ENCODE results near the gene LCT. TPM values are rescaled to one million over a fixed set of nuclear protein-coding genes. Genes with fewer than 3 reads are reported as not detected.
"Not testable (repeated sequence)": the region's sequence is repeated elsewhere in the genome, so short reads cannot be mapped to it uniquely, and the experiment has no call there.

The LCT gene
- total RNA-seq, 1 donor = 0.27 TPM

DNA sequence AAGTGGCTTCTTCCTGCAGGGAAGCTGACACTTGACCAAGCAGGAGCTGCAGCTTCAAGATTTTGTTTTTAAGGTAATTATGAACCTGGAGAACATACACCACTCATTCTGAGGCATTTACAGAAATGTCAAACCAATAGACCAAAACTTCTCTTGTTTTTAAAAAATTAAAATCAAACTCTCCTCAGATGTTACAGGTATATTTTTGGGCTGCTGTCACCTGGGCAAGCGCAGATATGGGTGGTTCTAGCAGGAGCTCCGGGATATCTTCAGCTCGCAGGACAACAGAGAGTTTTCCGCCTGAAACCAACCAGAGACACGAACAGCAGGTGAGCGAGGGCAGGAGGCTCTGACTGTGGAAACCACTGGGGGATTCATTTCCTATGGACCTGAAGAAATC, 4.1 kb downstream of the LCT start:
- no peak for DNase-seq (ENCODE audit: low read depth in 2 of 3, low spot score in 2 of 3)

DNA sequence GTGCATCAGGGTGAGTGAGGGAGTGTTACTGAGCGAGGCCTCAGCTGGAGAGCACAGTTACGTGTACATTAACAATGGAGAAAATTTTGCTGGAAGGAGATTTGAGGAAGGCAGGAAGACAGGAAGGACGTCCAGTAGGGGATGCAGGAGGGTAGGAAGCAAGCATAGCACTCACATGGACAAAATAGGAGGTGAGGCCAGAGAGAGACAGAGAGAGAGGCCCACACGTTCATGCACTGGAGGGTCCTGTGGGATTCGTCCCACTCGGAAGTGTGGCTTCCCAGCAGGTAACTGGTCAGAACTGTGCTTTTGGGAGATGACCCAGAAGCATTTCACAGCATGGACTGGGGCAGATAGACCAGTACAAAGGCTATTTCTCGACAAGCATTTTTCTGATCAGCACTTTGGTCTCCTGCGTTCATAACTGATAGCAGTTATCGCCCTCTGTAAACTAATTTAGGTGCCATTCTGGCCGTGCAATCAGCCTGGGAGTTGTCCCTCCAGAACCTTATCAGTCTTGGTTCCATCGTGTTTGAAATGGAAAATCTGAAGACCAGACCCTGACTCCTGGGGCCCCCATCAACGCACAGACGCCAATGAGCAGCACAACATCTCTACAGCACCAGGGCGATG, 5.7 kb downstream of the LCT start:
- DNase-seq (ENCODE audit: low read depth in 2 of 3, low spot score in 2 of 3) = no peak

DNA sequence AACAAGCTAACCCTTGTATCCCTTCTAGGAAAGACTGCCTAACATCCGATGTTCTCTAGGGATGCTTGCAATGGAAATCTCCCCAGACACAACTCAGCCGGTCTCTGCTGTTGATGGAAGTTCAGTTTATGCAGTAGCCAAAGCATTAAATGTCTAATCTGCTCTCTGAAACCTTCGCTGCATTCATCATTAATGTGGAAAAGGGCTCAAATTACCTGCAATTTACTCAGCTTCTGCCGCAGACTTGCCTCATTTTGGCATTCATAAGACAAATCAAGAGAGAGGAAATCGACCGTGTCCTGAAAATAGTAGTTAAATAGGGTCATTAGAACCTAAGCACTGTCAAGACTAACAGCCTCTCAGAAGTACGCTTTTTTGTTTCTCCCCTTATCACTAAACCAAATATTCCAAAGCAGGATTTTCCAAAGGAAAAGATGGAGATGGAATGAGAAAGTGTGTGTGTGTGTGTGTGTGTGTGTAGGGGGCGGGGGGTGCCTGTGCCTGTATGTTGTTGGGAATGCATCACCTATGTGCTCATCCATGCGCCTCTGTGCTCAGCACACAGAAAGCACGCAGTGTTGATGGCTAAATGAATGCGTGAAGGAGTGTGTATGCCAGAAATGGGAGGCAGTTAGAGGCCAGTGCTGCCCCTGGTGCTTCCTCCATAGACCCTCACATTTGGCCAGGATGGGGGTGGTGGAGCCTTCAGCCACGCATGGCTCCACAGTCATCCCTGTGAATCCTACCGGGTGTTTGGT, 7.4 kb downstream of the LCT start:
- no peak for DNase-seq (ENCODE audit: low read depth in 2 of 3, low spot score in 2 of 3)

DNA sequence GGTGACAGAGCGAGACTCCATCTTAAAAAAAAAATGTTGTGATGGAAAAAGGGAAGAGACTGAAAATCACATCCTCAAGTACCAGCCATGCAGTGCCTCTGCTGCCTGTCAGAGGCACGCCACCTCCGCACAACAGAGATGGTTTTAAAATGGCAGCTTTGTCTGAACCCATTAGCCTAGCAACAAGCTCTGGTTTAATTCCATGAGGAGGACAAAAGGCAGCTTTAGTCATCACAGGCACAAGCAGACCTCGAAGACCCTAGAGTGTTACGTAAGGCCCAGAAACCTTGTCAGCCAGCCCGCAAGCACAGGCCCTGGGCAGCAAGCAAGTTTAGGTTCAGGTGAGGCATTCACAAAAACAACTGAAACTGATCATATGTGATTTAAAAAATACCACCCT, 10.4 kb downstream of the LCT start:
- DNase-seq (ENCODE audit: low read depth in 2 of 3, low spot score in 2 of 3) = no peak

DNA sequence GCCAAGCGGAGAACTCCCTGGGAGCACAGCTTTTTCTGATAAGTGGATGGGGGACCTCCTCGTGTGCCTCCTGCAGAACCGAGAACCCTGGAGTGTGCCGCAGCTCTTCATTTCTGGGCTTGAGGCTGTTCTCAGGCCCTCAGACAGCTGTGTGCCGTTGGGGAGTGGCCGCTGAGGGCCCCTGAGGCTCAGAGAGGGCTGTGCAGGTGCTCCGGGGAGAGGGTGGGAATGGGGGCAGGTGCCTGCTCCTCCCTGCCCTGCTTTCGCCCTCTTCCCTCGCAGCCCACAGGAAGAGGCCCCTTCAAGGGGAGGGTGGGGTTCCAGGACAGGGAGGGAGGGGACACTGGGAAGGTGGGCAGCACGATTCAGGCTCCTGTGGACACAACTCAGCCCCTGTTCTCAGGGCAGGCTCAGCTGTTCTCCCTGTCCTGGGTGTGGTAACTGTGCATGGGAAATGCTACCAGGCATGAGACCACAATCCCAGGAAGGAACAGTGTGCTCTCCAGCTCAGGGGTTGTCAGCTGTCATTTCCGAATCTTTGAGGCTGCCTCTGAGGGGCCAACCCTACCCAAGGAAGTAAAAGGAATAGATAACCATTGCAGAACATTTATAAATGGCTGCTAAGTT, 11.3 kb downstream of the LCT start:
- DNase-seq (ENCODE audit: low read depth in 2 of 3, low spot score in 2 of 3) = no peak

DNA sequence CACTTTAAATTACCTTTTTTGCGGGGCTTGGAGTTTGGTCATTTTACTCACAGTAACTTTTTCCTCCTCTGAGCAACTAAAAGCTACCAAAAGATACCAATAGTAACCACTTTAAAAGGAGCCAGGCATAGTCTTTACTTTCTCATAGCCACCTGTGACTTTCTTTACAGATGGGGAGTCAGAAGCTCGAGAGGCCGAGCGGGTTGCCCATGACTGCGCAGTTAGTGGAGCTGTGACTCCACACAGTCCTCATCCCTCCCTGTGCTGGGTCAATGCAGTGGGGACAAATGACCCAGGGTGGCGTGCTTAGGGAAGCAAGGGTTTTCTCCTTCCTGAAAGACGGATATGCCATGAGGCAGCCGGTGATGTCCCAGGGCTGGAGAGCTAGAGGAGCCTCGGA, 11.9 kb downstream of the LCT start:
- no peak for DNase-seq (ENCODE audit: low read depth in 2 of 3, low spot score in 2 of 3)

DNA sequence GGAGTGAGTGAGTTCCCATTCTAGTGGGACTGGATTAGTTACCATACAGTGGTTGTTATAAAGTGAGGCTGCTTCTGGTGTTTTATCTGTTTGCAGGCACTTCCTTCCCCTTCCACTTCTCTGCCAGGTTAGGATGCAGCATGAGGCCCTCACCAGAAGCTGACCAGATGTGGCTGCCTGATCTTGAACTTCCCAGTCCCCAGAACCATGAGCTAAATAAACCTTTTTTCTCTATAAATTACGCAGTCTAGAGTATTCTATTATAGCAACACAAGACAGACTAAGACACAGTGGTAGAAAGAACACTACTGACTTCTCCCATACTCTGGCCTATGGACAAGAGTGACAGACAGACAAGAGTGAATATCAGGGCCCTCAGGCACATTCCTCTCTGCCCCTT, 14.1 kb downstream of the LCT start:
- no peak for DNase-seq (ENCODE audit: low read depth in 2 of 3, low spot score in 2 of 3)

DNA sequence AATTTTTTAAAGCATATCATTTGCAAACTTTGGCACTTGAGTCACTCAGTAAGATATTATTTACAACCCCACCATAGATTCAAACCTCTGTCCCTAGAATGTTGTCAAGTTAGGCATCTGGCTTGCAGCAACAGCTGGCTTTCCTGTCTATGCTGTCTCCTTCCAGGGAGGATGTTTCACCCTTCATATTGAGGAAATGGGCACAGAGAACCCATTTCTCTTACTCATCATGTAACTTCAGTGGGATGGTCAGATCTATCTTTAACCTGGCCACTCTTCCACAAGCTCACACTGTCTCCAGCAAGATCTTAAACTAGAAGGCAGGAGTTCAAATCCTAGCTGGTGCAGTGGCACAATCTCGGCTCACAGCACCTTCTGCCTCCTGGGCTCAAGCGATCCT, 15.8 kb downstream of the LCT start:
- DNase-seq (ENCODE audit: low read depth in 2 of 3, low spot score in 2 of 3) = no peak

DNA sequence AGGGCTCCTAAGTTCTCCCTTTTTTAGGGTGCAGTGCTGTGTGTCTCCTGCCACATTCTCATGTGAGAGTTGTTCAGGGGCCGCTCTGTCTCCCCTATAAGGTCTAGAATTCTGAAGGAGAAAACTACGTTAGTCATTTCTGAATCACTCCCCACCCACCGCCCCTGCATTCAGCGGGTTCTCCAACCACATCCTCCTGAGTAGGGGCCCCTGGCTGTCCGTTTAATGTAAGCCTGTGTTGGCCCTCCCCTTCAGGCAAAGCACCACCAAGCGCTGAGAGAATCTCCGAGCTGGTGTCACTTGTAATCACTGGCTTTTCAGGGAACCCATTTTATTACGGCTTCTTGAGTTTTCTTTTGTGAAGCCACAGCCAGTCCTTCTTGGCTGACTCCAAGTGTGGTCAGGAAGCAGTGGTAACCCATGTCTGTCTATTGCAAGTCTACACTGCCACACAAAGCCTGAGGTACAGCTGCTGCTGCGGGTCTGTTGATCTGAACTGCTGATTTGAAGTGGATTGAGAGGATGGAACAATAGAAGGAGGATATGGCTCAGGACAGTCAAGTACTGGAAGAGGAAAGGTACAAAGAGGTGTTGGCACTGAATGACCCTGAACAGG, 16.9 kb downstream of the LCT start:
- DNase-seq (ENCODE audit: low read depth in 2 of 3, low spot score in 2 of 3) = peak in 2 of 3 donors; percentile 72 to 84

DNA sequence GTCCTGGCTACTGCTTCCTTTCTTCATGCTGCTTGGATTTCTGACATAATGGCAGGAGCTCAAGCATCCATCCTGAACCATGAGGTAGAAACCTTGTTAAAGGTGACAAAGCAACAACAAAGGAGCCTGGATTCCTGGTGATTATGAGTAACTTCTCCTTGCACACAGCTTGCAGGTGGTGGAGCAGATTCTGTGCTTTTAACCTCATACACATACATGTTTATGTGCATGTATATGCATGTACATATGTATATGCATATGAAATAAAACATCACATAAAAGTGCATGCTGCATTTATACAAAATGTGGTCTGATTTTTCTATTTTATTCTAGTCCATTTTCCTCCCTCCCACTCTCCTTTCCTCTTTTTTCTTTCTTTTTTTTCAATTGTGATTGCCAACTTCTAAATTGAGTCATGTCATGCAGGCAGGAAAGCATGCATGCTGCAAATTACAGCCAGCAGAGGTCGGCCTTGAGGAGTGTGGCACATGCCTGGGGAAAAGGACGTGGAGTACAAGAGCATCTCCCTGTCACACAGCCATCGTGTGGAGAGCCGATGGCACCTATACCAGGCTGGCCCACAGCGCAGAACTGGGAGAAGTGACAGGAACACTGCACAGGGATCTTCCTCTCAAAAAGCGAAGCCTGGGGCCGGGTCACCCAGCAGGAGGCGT, 17.9 kb downstream of the LCT start:
- DNase-seq (ENCODE audit: low read depth in 2 of 3, low spot score in 2 of 3) = peak in 1 of 3 donors; percentile 39

DNA sequence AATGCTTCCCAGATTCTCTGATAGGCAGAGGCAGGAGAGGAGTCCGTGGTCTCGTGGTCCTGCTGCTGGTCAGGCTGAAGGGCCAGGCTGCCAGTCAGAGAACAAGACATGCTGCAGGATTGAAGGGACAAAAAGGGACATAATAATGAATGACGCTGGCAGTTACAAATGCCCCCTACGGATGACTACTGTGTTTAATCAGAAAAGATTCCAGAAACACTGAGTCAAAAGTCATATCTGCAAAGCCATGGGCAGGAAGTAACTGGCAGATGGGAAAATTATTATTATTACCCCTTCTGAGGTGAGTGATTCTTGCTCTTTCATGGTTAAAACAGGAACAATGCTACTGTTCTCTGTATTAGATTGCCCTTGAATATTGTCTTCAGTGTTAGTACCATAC, 19.0 kb downstream of the LCT start:
- no peak for DNase-seq (ENCODE audit: low read depth in 2 of 3, low spot score in 2 of 3)

DNA sequence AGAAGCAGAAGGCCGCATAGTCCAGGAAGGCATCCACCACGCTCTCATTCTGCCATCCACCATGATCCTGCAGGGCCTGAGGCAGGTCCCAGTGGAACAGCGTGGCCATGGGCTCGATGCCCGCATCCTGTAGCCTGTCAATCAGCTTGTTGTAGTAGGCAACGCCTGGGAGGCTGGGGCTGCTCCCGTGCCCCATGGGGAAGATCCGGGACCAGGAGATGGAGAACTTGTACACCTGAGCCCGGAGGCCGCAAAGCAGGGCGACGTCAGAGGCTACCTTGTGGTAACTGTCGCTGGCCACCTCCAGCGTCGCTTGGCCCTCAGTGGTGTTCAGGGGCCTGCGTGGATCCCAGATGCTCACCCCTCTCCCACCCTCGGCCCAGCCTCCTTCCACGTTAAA, 19.5 kb downstream of the LCT start:
- no peak for DNase-seq (ENCODE audit: low read depth in 2 of 3, low spot score in 2 of 3)

DNA sequence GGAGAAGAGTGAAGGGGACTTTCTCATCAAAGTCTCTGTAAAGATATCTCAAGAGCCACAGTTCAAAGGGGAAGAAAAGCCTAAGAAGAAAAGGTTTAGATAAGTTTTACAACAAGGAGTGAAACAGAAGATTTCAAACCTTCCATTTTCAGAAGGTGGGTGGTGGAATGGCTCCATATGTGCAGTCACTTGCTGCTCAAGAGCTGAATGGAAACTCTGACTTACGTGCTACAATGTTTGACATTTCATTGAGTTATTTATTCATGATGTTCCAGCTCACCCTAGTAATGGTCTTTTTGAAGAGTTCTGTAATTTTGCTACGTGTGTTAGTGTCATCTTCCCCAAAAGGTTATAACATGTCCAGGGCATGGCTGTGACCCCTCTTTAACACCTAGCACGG, 21.7 kb downstream of the LCT start:
- no peak for DNase-seq (ENCODE audit: low read depth in 2 of 3, low spot score in 2 of 3)

DNA sequence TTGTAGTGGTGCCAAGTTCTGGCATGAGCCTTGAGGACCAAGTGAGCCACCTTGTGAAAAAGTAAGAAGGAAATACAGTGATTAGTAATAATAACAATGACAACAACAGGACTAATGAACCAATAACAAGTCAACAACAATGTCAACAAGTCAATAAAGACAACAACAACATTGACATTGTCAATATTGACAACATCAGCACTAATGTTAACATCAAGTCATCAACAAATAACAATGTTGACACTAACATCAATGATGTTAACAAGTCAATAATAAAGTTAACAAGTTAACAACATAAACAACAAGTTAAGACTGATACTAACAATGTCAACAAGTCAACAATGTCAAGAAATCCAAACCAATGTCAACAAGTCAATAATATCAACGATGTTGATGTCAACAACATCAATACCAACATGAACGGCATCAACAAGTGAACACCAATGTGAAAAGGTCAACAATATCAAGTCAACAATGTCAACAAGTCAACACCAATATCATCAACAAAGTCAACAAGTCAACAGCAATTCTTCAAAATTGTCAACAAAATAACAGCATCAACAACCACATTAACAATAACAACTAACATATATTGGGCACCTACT, 24.0 kb downstream of the LCT start:
- no peak for DNase-seq (ENCODE audit: low read depth in 2 of 3, low spot score in 2 of 3)

DNA sequence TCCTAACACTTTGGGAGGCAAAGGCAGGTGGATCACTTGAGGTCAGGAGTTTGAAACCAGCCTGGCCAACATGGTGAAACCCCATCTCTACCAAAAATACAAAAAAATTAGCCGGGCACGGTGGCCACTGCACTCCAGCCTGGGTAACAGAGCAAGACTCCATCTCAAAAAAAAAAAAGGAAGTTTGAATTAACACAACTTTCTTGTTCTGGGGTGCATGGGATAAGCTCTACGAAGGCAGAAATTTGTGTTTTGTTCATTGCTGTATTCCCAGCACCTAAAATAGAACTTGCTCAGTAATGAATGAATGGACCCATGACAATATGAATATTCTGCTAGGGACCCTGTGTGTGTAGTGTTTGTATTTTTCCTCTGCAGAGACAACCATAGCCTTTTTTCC, 29.1 kb downstream of the LCT start:
- not testable (repeated sequence) for DNase-seq (ENCODE audit: low read depth in 2 of 3, low spot score in 2 of 3)

DNA sequence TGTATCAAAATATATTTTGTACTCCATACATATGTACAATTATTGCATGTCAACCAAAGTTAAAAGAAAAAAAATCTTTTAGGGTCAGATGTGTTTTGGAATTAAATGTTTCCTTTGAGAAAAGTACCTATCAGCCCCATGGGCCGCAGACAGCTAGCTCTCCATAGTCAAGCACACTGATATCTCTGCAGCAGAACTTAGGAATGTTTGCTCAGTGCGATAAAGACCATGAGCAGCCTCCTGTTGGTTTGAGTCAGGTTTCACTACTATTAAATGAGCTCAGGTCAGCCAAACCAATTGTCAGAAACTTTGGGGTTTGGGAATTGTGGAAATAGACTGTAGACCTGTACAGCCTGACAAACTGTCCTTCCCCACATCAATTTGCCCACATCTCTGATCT, 33.7 kb downstream of the LCT start:
- no peak for DNase-seq (ENCODE audit: low read depth in 2 of 3, low spot score in 2 of 3)

DNA sequence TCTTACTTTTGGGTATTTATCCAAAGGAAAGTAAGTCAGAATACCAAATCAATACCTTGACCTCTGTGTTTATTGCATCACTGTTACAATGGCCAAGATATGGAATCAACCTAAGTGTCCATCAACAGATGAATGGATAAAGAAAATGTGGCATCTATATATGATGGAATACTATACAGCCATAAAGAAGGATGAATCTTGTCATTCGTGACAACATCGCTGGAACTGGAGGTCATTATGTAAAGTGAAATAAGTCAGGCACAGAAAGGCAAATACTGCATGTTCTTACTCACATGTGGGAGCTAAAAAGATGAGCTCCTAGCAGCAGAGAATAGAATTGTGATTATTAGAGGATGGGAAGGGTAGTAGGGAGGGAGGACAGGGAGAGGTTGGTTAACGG, 34.6 kb downstream of the LCT start:
- no peak for DNase-seq (ENCODE audit: low read depth in 2 of 3, low spot score in 2 of 3)

DNA sequence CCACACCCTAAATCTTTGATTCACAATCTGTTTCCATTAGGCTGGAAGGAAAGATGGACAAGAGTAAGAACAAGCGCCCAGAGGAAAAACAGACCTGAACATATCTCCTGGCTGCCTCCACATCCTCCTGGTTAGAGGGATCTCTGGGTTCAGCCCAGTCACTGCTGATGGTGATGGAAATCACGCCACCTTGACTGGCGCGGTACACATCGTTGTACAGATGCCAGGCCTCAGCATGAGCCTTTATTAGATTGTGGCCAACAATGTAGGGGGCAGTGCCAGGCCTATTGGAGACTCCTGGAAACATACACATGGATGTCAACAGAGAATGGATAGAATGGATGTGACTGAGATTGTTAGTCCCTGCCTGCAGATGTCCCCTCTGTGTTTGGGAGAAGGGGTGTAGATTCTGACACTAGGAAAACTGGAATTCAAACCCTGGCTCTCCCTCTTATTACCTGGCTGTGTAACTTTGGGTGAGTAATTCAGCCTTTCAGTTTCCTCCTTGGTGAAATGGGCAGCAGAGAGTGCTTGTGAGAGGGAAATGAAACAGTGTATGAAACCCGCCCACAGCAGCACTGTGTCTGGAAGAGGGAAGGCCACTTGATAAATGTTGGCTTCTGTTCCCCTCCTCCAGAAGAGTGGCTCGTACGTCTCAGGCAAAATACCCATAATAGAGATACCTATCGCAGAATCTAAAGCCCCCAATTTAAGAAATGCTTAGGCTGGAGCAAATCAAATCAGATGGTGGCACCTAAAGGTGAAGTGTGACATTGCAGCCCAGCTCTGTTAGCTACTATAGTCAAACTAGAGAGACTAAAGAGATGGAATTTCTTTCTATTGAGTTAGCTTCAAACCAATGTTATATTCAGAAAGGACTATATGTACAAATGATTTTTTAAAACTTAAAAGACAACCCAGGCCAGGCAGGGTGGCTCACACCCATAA, 36.2 kb downstream of the LCT start:
- DNase-seq (ENCODE audit: low read depth in 2 of 3, low spot score in 2 of 3) = no peak

DNA sequence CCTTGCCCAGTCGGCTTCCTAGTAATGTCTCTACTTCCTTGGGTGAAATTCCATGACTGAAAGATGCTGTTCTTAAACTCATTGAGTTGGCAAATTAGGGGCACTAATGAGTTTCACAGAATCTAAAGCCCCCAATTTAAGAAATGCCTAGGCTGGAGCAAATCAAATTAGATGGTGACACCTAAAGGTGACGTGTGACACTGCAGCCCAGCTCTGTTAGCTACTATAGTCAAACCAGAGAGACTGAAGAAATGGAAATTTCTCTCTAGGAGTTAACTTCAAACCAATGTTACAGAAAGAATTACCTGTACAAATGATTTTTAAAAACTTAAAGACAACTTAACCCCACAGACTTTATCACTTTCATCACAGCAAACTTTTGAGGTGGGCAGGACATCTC, 37.2 kb downstream of the LCT start:
- DNase-seq (ENCODE audit: low read depth in 2 of 3, low spot score in 2 of 3) = no peak

DNA sequence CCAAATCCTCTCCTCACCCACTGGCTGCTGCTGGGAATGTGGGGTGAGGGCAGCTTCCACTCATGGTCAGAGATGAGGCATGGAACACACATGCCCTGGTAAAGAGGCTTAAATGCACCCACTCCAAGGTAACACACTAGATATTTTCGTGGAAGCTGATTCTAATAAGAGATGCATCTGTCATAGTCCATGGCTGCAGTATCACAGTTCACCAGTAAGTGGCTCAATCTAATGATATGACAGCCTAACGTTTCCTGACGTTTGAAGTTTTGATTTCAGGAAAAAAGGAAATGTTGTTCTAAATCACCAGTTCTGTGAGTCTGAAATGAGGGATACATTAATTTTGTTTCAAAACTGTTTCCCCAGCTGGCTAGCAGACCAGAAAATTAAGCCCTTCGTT, 38.2 kb downstream of the LCT start:
- no peak for DNase-seq (ENCODE audit: low read depth in 2 of 3, low spot score in 2 of 3)
